ENCODE results near the gene UBR1.
A peak's percentile ranks its signal among the peaks of the same experiment; 100 is the strongest.

The UBR1 gene

DNA sequence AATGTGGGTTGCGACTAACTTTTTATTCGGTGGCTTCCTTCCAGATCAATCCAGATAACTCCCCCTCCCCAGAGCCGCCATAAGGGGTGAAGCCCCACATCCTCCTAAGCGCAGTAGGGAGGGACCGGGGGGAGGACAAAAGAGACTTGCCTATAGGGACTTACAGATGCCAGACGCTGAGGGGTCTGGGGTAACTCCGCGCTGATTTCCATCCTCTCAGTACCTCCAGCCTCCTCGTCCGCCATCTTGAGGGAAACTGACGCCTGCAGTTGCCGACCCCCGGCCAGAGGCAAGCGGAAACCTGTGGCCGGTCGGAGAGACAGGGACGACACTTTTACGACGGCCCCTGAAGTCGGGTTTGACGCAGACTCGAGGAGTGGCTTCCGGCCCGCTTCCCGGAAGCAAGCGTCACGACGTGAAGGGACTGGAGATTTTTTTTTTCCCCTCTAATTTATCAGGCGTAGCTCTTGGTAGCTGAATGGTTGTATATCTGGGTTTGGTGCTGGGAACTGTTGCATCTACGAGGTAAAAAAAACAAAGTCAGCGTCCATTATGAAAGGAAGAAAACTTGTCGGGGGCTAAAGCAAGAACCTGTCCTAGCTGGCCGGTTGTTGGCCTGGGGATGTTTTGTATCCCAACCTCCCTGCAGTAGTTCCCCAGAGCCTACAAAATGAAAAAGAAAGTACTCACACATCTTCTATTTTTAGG, at the start of gene UBR1:
Gene UBR1, minus strand, starts transcription at position 261 of the 708 bp plus-strand sequence. Its CDS starts 16 bp downstream, at position 245.
- CTCF ChIA-PET: no interaction called here
- TF ChIP-seq, protein P1, sequence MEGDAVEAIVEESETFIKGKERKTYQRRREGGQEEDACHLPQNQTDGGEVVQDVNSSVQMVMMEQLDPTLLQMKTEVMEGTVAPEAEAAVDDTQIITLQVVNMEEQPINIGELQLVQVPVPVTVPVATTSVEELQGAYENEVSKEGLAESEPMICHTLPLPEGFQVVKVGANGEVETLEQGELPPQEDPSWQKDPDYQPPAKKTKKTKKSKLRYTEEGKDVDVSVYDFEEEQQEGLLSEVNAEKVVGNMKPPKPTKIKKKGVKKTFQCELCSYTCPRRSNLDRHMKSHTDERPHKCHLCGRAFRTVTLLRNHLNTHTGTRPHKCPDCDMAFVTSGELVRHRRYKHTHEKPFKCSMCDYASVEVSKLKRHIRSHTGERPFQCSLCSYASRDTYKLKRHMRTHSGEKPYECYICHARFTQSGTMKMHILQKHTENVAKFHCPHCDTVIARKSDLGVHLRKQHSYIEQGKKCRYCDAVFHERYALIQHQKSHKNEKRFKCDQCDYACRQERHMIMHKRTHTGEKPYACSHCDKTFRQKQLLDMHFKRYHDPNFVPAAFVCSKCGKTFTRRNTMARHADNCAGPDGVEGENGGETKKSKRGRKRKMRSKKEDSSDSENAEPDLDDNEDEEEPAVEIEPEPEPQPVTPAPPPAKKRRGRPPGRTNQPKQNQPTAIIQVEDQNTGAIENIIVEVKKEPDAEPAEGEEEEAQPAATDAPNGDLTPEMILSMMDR (conservative IDR thresholded peaks at IDR 0.05; ENCODE audit: low read depth): no peak
- peak within 1 kb of the TSS; percentile 75 for H3K27ac ChIP-seq
- DNase-seq (ENCODE audit: low spot score): peak; percentile 87
- POLR2A ChIA-PET (ENCODE audit: low non-redundant PET): no interaction called here

DNA sequence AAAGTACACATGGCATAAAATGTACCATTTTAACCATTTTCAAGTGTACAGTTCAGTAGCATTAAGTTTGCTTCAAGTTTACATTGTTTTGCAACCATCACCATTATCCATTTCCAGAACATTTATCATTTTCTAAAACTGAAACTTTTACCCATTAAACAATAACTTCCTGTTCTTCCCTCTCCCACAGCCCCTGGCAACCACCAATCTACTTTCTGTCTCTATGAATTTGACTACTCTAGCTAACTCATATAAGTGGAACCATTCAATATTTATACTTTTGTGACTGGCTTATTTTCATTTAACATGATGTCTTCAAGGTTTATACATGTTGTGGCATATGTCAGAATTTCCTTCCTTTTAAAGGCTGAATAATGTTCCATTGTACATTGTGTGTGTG, 47.4 kb upstream of the UBR1 start:
- POLR2A ChIA-PET (ENCODE audit: low non-redundant PET): no interaction called here
- no peak for DNase-seq (ENCODE audit: low spot score)
- TF ChIP-seq, protein P1 (conservative IDR thresholded peaks at IDR 0.05; ENCODE audit: low read depth): no peak
- CTCF ChIA-PET: no interaction called here
- H3K27ac ChIP-seq: no peak overlapping the region

DNA sequence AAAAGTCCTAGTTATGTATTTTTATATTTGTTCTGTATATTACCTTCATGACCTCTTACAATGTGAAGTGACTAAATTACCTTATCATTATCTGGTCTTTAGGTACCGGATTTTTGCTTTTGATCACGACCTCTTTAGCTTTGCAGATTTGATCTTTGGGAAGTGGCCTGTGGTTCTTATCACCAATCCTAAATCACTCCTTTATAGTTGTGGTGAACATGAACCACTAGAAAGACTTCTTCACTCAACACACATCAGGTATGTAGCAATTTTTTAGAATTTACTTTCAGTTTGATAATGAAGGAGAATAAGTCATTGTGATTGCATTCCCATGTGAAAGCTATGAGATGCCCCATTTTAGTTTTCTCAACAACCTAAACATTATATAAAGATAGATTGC, 45.9 kb upstream of the UBR1 start:
- DNase-seq (ENCODE audit: low spot score): no peak
- H3K27ac ChIP-seq: no peak overlapping the region
- ChIA-PET POLR2A (ENCODE audit: low non-redundant PET) (no interaction called here), CTCF (no interaction called here)
- TF ChIP-seq, protein P1 (conservative IDR thresholded peaks at IDR 0.05; ENCODE audit: low read depth): no peak

DNA sequence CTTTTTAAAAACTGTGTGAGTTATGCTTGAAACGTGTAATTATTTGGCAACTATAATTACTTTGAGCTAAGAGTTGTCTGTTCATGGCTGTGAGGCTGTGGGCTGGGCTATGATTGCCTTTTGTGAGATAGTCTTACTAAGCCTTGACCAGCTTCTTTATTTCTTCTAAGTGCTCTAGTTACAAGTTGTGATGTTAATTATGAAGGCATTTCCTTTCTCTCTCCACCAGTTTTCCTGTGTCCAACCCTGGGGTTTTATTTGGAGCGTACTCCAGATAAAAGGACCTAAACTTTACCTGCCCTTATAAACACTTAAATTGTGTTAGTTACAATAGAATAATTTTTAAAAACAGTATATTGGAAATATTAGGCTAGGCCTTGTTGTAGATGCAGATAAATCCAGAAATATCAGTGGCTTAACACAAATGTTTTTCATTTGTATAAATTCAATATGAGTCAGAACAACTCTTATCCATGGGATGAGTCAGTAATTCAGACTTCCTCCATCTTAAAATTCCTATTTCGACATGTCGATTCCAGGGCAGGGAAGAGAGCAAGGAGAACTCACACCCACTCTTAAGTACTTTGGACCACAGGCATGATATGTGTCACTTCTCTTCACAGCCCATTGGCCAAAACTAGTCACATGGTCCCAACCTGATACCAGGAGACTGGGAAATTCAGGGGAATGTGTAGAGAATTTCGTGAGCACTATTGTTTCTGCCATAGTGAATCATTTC, 44.5 kb upstream of the UBR1 start:
- no peak overlapping the region for H3K27ac ChIP-seq
- peak; percentile 94 for DNase-seq (ENCODE audit: low spot score)
- POLR2A ChIA-PET (ENCODE audit: low non-redundant PET): no interaction called here
- CTCF ChIA-PET: interaction anchor here (0.6 kb wide), 1 partner anchor 25 kb away, joined by 3 read pairs; no protein-coding TSS in a partner anchor
- TF ChIP-seq, protein P1 (conservative IDR thresholded peaks at IDR 0.05; ENCODE audit: low read depth): no peak

DNA sequence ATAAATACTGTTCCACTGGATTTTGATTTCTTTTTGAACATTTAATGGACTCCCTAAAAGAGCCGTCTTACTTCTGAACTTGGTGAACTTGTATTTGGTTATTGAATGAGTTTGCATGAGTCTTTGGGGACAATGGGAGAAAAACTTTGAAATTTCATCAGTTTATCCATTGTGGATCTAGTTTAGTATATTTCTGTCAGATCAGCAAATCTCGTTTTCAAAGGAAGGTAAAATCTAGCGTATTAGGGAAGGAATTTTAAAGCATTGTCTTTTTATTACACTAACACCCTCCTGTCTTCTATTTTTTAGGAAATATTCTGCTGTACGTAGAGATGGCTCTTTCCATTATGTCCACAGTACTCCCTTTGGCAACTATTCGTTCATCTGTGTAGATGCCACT, 40.3 kb upstream of the UBR1 start:
- H3K27ac ChIP-seq: no peak overlapping the region
- ChIA-PET POLR2A (ENCODE audit: low non-redundant PET) (no interaction called here), CTCF (interaction anchor here (0.5 to 0.6 kb wide), 3 partner anchors 96 to 862 kb away, joined by 3 to 4 read pairs (median 3); no protein-coding TSS in a partner anchor)
- TF ChIP-seq, protein P1 (conservative IDR thresholded peaks at IDR 0.05; ENCODE audit: low read depth): no peak
- DNase-seq (ENCODE audit: low spot score): no peak

DNA sequence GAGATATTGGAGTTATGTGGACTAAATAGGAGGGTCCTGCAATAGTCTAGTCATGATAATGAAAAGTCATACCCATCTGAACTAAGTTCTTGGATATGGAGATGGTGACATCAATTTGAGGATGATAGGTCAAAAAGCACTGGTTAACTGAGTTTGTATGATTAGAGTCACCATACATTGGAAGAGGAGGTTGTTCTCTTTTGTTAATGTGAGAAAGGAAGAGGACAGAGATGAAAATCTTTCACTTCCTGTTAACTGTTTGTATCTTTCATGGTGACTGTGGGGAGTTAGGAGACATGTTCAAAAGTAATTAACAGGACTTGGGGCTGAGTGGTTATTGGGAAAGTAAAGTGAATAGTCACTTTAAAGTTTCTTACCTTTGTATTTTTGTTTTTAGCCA, 38.7 kb upstream of the UBR1 start:
- ChIA-PET CTCF (no interaction called here), POLR2A (ENCODE audit: low non-redundant PET) (no interaction called here)
- DNase-seq (ENCODE audit: low spot score): no peak
- TF ChIP-seq, protein P1 (conservative IDR thresholded peaks at IDR 0.05; ENCODE audit: low read depth): no peak
- H3K27ac ChIP-seq: no peak overlapping the region

All from RWPE1 (cell line).